Rectal smooth muscle tissue (tissue), 1 donor: ENCODE data around the gene DEPP1.

ENCODE experiments used
- H3K27ac ChIP-seq: one replicate; pipeline ENCODE4 v1.7.0; 2013; ENCODE audit warnings: low read depth, low read length, inconsistent platforms
- H3K27me3 ChIP-seq: one replicate; pipeline ENCODE4 v1.7.0; 2013; ENCODE audit warnings: low read length; ENCODE audit not compliant: control insufficient read depth, insufficient read depth
- H3K36me3 ChIP-seq: one replicate; pipeline ENCODE4 v1.7.0; 2013; ENCODE audit warnings: low read length; ENCODE audit not compliant: control insufficient read depth, insufficient read depth
- H3K4me1 ChIP-seq: one replicate; pipeline ENCODE4 v1.7.0; 2013; ENCODE audit warnings: low read length; ENCODE audit not compliant: control insufficient read depth, insufficient read depth
- H3K4me3 ChIP-seq: one replicate; pipeline ENCODE4 v1.7.0; 2013; ENCODE audit warnings: low read length
- H3K9ac ChIP-seq: one replicate; pipeline ENCODE4 v1.7.0; 2013; ENCODE audit warnings: low read length

The DEPP1 gene

DNA sequence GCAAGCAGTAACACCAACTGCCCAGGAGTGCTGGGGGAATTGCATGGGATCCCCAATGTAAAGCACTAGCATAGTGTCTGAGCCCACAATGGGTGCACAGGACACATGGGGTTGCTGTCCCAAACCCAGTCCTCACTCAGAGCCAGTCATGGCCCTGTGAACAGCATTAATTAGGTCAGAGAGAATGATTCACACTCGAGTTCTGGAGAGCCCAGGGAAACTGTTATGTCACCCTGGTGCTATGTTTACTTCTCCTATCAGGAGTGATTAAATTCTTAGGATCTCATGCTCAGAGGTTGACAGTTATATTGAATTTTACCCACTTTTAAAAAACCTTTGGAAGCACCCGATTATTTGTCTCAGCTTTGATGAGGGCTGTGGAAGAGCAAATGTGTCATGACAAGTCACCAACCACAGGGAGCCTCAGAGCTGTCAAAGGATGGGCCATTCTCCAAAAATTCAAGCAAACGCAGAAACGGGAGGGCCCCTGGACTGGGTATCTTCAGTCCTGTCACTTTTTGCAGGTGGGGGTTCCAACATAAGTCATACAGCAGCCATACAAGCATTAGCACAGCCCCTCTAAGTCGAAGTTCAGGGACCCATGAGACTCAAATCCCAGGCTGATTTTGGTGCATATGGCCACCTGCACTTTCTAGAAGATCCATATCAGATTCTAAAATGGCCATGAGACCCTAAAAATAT is 20.3 kb downstream of the DEPP1 start:
- Histone ChIP-seq H3K4me1 (peaks cover 8% of the 10 kb centered on the region), H3K27ac (peak overlapping the region; percentile 85), H3K36me3 (peaks cover 5% of the 10 kb centered on the region), H3K9ac (peak overlapping the region; percentile 36), H3K4me3 (peak overlapping the region; percentile 80), H3K27me3 (no peaks in the 10 kb centered on the region)

DNA sequence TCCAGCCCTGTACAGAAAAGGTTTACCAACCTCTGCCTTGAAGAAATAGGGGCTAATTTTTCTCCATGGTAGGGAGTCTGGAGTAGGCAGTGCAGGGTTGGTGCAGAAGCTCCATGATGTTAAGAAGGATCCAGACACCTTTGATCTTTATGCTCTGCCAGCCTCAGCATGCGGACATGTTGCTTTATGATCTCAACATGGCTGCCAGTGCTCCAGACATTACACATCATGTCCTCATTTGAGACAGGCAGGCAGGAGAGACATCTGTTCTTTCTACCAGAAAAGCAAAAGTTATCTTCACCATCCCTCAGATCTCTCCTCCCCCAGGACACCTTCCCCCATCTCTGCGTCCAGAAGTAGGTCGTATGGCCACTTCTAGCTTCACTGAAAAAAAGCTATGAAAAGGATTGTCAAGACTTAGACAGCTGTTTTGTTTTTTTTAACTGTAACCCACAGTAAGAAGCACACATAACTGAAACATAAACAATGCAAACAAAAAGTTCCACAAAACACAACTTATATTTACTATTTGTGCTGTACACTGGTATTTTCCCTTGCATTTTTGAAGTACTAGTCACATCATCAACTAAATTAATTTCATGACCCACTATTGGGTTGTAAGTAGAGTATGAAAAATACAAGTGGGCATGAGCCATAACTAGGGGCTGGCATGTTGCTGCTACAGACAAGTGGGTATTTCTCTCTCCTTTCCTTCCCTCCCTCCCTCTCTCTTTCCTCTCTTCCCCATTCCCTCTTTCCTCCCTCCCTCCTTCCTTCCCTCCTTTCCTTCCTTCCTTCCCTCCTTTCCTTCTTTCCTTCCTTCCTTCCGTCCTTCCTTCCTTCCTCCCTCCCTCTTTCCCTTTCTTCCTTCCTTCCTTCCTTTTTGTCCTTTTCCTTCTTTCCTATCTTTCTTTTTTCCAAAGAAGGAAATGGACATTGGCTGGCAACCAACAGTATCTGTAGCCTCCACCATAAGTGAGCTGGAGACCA is 21.6 kb downstream of the DEPP1 start:
- peaks cover 8% of the 10 kb centered on the region for H3K4me1 ChIP-seq
- no peak overlapping the region for H3K4me3 ChIP-seq
- no peak overlapping the region for H3K27ac ChIP-seq
- H3K36me3 ChIP-seq = peaks cover 5% of the 10 kb centered on the region
- no peak overlapping the region for H3K9ac ChIP-seq
- no peaks in the 10 kb centered on the region for H3K27me3 ChIP-seq

DNA sequence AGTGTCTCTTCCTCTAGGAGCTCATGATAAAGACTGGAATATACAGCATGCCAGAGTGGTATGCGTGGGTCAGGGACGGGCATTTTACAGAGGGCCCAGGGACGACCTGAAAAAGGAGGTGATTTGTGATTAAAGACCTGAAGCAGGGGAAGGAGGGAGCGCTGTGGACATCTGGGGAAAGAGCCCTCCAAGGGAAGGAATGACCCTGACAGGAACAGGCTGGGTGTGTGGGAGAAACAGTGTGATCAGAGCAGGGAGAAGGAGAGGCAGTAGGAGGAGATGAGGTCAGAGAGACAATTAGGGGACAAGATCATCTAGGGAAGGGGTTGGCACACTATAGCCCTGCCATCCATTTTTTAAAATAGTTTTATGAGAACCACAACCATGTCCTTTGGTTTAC is 22.4 kb downstream of the DEPP1 start:
- Histone ChIP-seq H3K27me3 (no peaks in the 10 kb centered on the region), H3K4me3 (no peak overlapping the region), H3K27ac (no peak overlapping the region), H3K9ac (no peak overlapping the region), H3K4me1 (peaks cover 8% of the 10 kb centered on the region), H3K36me3 (peaks cover 5% of the 10 kb centered on the region)

DNA sequence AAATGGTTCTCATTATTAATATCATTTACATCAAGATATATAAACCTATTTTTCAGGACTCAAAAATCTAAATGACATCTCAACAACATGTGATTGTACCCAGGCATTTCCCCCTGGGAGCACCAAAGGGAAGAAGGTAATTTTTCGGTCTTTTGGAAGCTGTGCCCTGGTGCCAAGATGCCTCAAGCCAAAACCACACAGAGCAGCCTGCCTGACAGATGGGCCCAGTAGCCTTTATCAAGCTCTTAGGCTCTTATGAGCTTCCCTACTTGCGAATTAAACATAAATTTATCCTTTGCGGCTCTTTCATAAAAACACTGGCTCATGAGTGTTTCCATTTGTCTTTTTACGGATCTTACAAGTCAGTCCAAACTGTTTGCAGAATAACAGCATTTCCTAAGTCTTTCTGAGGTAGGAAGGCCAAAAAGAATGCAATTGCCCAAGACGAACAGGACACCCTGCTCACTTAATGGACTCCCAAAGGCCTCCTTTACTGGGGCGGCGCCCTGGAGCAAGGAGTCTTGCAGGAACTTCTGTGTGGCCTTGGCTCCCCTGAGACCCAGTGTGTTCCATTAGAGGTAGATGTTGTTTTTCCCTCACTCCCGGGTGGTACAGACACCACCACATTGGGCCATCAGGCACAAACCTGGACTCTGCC is 23.1 kb downstream of the DEPP1 start:
- no peak overlapping the region for H3K27ac ChIP-seq
- peaks cover 5% of the 10 kb centered on the region for H3K36me3 ChIP-seq
- H3K27me3 ChIP-seq = no peaks in the 10 kb centered on the region
- H3K9ac ChIP-seq = no peak overlapping the region
- no peak overlapping the region for H3K4me3 ChIP-seq
- H3K4me1 ChIP-seq = peaks cover 8% of the 10 kb centered on the region

DNA sequence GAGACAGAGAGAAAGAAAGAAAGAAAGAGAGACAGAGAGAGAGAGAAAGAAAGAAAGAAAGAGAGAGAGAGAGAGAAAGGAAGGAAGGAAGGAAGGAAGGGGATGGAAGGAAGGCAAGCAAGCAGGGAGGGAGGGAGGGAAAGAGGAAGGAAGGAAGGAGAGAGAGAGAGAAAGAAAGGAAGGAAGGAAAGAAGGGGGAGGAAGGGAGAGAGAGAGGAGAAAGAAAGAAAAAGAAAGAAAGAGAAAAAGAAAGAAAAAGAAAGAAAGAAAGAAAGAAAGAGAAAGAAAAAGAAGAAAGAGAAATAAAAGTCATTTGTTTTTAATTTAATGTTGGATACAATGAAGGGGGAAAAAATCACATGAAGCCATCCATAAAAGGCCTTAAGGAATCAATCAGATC is 23.6 kb downstream of the DEPP1 start:
- Histone ChIP-seq H3K27me3 (no peaks in the 10 kb centered on the region), H3K27ac (no peak overlapping the region), H3K4me1 (peaks cover 7% of the 10 kb centered on the region), H3K4me3 (no peak overlapping the region), H3K36me3 (peaks cover 5% of the 10 kb centered on the region), H3K9ac (no peak overlapping the region)

DNA sequence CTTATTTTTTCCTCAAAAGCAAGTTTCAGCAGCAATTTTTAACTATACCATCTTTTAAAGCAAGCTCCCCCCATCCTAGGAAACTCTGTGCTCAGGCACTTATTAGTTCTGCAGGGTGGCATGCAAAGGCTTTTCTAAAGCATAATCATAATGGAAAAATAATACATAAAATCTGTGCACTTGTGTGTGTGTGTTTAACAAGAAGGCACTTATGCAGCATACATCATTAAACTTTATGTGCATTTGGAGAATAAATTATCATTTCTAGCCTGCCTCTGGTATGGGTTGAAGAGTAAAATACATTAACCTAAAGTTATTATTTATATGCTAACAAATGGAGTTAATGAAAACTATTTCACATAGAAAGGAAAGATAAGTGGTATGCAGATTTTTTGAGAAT is 24.6 kb downstream of the DEPP1 start:
- no peak overlapping the region for H3K9ac ChIP-seq
- H3K36me3 ChIP-seq = peaks cover 5% of the 10 kb centered on the region
- no peak overlapping the region for H3K27ac ChIP-seq
- H3K27me3 ChIP-seq = no peaks in the 10 kb centered on the region
- H3K4me3 ChIP-seq = no peak overlapping the region
- peaks cover 9% of the 10 kb centered on the region for H3K4me1 ChIP-seq

DNA sequence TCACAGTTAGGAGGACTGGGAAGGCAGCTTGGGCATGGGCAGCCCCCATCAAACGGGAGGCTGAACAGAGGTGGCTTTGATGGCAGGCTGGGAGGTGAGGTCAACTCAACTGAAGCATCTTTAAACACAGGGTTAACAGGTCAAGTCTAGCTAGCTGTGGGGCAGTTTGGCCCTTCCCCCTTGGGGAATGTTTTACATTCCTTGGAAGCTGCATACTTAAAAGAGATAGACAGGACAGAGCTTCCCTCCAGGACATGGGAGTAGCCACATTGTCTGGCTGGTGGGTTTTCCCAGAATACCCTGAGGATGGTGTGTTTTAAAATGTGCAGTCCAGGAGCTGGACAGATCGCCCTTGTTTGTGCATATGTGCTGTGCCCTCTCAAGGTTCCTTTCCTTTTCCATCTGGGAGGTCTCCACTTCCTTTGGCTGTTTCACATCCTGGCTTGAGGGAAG is 25.8 kb downstream of the DEPP1 start:
- Histone ChIP-seq H3K9ac (no peak overlapping the region), H3K27ac (no peak overlapping the region), H3K36me3 (peaks cover 5% of the 10 kb centered on the region), H3K4me1 (peaks cover 5% of the 10 kb centered on the region), H3K4me3 (no peak overlapping the region), H3K27me3 (no peaks in the 10 kb centered on the region)

DNA sequence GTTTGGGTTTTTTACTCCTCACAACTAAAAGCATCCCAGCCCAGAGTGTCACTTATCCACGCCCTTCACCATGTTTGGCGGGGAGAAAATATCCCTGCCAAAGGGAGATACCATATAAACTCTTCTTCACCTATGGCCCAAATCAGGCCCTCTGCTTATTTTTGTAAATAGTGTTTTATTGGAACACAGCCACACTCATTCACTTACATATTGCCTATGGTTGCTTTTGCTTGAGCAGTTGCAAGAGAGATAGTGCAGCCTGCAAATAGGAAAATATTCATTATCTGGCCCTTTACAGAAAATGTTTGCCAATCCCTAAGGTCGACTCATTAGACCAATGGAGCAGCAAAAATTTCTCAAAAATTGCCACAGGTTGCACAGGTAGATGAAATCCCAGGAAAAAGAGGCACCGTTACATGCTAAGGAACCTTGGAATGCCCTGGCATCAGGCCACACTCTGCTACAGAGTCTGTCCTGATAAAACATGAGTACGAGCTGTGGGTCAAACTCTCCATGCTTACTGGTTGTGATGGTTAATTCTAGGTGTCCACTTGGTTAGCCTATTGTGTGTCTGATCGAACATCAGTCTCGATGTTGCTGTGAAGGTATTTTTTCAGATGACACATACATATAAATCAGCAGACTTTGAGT is 26.9 kb downstream of the DEPP1 start:
- Histone ChIP-seq H3K27ac (no peak overlapping the region), H3K4me1 (peaks cover 4% of the 10 kb centered on the region), H3K36me3 (peaks cover 5% of the 10 kb centered on the region)

DNA sequence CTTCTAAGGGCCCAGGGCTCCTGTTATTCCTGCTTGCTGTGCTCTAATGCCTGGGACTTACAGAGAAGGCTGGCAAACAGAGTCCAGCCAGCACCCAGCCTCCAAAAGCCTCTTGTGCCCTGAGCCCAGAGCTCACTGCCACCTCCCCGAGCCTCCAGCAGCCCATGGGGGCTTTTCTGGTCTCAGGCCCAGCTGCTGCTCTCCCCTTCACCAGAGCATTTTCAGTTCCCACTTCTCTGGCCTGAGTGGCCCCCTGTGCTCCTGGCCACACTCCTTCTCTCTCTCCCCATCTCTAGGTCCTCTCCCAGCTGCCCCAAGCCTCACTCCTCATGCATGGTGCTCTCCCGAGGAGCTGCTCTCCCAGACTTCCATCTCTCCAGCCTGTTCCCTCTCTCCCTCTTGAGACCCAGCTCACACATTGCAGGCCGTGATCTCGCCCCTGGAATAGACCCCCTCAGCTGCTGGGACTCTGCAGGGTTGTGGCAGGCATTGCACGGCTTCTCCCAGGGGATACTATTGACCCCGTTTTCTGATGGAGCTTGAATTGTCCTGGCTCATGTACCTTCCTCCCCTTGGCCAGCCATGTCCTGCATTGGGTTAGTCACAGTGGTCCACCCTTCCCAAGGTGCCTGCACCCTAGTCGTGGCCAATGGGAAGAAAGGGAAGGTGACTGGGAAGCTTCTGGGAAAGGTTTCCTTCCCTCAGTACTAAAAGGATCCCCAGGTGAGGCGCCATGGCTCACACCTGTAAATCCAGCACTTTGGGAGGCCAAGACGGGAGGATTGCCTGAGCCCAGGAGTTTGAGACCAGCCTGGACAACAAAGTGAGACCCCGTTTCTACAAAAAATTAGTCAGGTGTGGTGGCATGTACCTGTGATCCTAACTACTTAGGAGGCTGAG is 28.0 kb downstream of the DEPP1 start:
- Histone ChIP-seq H3K9ac (no peak overlapping the region), H3K36me3 (peaks cover 2% of the 10 kb centered on the region), H3K4me3 (no peak overlapping the region), H3K27ac (no peak overlapping the region), H3K27me3 (no peaks in the 10 kb centered on the region), H3K4me1 (peaks cover 4% of the 10 kb centered on the region)

More for the DNA sequence above, 26.9 kb downstream of the DEPP1 start:
- no peak overlapping the region for H3K9ac ChIP-seq
- no peaks in the 10 kb centered on the region for H3K27me3 ChIP-seq
- H3K4me3 ChIP-seq = no peak overlapping the region

DNA sequence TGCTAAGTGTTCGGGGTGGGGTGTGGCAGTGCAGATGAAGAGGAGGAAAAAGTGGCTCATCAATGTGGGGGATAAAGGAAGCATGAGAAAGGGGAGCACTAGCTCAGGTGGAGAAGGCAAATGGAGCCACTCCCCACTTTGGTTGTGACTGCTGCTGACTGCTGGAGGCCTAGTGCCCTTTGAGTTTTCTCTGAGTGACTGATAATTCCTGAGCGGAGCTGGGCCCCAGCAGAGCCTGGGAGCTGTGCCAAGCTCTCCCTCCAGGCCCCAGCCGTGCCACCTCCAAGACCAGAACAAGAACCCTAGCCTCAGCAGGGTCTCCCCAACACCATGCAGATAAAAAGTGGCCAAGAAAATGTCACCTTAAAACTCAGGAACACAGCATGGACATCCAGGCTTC is 28.7 kb downstream of the DEPP1 start:
- Histone ChIP-seq H3K27ac (no peak overlapping the region), H3K36me3 (no peaks in the 10 kb centered on the region), H3K4me1 (peaks cover 4% of the 10 kb centered on the region), H3K27me3 (no peaks in the 10 kb centered on the region), H3K4me3 (no peak overlapping the region), H3K9ac (no peak overlapping the region)

DNA sequence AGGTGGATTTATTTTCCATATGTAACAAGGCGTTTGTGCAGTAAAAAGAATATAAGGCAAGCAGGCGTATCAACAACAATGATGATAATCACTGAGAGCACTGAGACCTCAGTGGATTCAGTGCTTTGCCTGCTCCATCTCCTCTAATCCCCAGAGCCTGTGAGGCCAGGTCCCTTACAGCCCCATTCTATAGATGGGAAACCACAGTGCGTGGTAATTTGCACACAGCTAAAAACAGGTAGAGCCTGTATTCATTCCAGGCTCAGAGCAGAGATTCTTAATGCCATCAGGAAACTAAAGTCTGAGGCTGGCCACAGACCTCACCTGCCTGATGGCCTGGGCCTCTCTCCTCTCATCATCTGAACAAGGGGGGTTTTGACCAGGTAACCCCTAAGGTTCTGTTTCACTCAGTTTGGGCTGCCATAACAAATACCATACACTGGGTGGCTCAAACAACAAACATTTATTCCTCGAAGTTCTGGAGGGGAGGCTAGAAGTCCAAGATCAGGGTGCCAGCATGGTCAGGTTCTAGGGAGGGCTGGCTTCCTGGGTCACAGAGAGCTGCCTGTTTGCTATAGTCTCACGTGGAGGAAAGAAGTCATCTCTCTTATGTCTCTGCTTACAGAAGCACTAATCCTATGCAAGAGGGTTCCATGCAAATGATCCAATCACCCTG is 29.3 kb downstream of the DEPP1 start:
- no peaks in the 10 kb centered on the region for H3K27me3 ChIP-seq
- no peak overlapping the region for H3K4me3 ChIP-seq
- no peak overlapping the region for H3K27ac ChIP-seq
- H3K36me3 ChIP-seq = no peaks in the 10 kb centered on the region
- no peak overlapping the region for H3K9ac ChIP-seq
- H3K4me1 ChIP-seq = peaks cover 4% of the 10 kb centered on the region
